T-cell (primary cell): ENCODE data around the gene ZNF14. TPM values are rescaled to one million over a fixed set of nuclear protein-coding genes. Genes with fewer than 3 reads are reported as not detected.

Experiments used
- ATAC-seq, 4 experiments: fragments of 200-7000 bp in 3 of 4; fragments of 150-1000 bp in 1 of 4; cut with Tn5 transposase; replicated peaks in 1 of 4; 1 replicate in 3 of 4; 2 replicates in 1 of 4; pipeline ENCODE4 v1.10.0; 2021; ENCODE audit warnings: moderate library complexity in 3 of 4, mild to moderate bottlenecking in 2 of 4, moderate number of reproducible peaks in 1 of 4
- CTCF ChIA-PET, 2 donors: fragments of 300-600 bp; sonication (Branson Sonifier 250); formaldehyde crosslinking; loops; one replicate each; lab custom pipeline; 2022; ENCODE audit warnings: antibody characterized with exemption in 2 of 2; lab: Charles Lee
- POLR2A ChIA-PET, 2 donors: fragments of 300-600 bp; sonication (Branson Sonifier 250); formaldehyde crosslinking; loops; one replicate each; lab custom pipeline; 2022; ENCODE audit warnings: antibody characterized with exemption in 2 of 2; lab: Charles Lee
- DNase-seq, 35 experiments: peaks; one replicate each; pipeline versions ENCODE4 v3.0.0 to v3.0.0-alpha.2; 2013 to 2023
- H3K27ac ChIP-seq: one replicate; pipeline ENCODE4 v1.5.1; 2013; ENCODE audit warnings: low read length
- H3K27me3 ChIP-seq, 2 experiments: replicated peaks in 1 of 2; 1 replicate in 1 of 2; 2 replicates in 1 of 2; pipeline versions ENCODE4 v1.6.1 to v1.7.0; 2013; ENCODE audit warnings: low read length in 1 of 2, mixed read lengths in 1 of 2; ENCODE audit not compliant: control insufficient read depth in 2 of 2, insufficient read depth in 2 of 2; ENCODE audit errors: extremely low read depth in 1 of 2
- H3K36me3 ChIP-seq, 2 donors: 1 replicate in 1 of 2; 2 replicates in 1 of 2; pipeline versions ENCODE4 v1.6.1 to v1.7.0; 2013; ENCODE audit warnings: low read length in 1 of 2; ENCODE audit not compliant: control insufficient read depth in 2 of 2, insufficient read depth in 1 of 2; ENCODE audit errors: extremely low read depth in 1 of 2
- H3K4me1 ChIP-seq, 2 experiments: 1 replicate in 1 of 2; 2 replicates in 1 of 2; pipeline versions ENCODE4 v1.6.1 to v1.7.0; 2013; ENCODE audit warnings: low read length in 2 of 2, mixed read lengths in 1 of 2; ENCODE audit not compliant: insufficient read depth in 2 of 2, control insufficient read depth in 1 of 2; ENCODE audit errors: extremely low read depth in 1 of 2
- H3K4me3 ChIP-seq, 2 donors: 1 replicate in 1 of 2; 2 replicates in 1 of 2; pipeline versions ENCODE4 v1.5.1 to v1.7.0; 2013; ENCODE audit warnings: mild to moderate bottlenecking in 2 of 2, low read length in 1 of 2, moderate library complexity in 1 of 2; ENCODE audit not compliant: control insufficient read depth in 1 of 2; ENCODE audit errors: extremely low read depth in 1 of 2
- H3K9me3 ChIP-seq: 2 replicates; pipeline ENCODE4 v1.7.0; 2013
- H3K27ac Mint-ChIP-seq, 2 donors: one replicate each; pipeline ENCODE4 v1.8.0; 2020 to 2021; ENCODE audit warnings: mild to moderate bottlenecking in 2 of 2, mixed read lengths in 2 of 2
- H3K27me3 Mint-ChIP-seq, 2 donors: one replicate each; pipeline ENCODE4 v1.8.0; 2021 to 2022; ENCODE audit warnings: mixed read lengths in 2 of 2
- H3K36me3 Mint-ChIP-seq: one replicate; pipeline ENCODE4 v1.8.0; 2021; ENCODE audit warnings: mixed read lengths
- H3K4me1 Mint-ChIP-seq, 3 donors: one replicate each; pipeline ENCODE4 v1.8.0; 2020 to 2022; ENCODE audit warnings: mixed read lengths in 3 of 3, mild to moderate bottlenecking in 1 of 3
- H3K4me3 Mint-ChIP-seq, 3 donors: one replicate each; pipeline ENCODE4 v1.8.0; 2020 to 2022; ENCODE audit warnings: mild to moderate bottlenecking in 3 of 3, mixed read lengths in 3 of 3, moderate library complexity in 3 of 3
- H3K9me3 Mint-ChIP-seq, 3 donors: one replicate each; pipeline ENCODE4 v1.8.0; 2020 to 2022; ENCODE audit warnings: mixed read lengths in 3 of 3
- WGBS: methylation state at CpG from one replicate; pipeline ENCODE4 v1.1.5; 2013; ENCODE audit warnings: missing lambda C conversion rate; ENCODE audit not compliant: insufficient coverage; 5-methylcytosine and 5-hydroxymethylcytosine counted together
- total RNA-seq, 35 experiments: library from RNA in 6 of 35; stranded (reverse) in 6 of 35; fragments of 120-200 nt in 1 of 35; gene quantifications; one replicate each; pipeline versions ENCODE4 v1.2.1 to v1.2.4 and lab custom pipeline; 2013 to 2026

ZNF14 gene
- total RNA-seq, 5 donors from 2014 or later (not counting 1 experiment from before 2014, with no cell fraction given) = 19.4 to 27.7 (median 21.7) TPM

GRCh38 chr19:19661675-19662251 lies 71.1 kb downstream of the ZNF14 start:
- no peaks in the 10 kb centered on the region for H3K9me3 ChIP-seq
- Mint-ChIP-seq H3K27ac (peak overlapping the region; percentile 89 to 94), H3K4me1 (peaks cover 23 to 39% (median 32%) of the 10 kb centered on the region in 3 donors), H3K9me3 (no peaks in the 10 kb centered on the region), H3K27me3 (no peaks in the 10 kb centered on the region), H3K36me3 (peaks cover 23% of the 10 kb centered on the region), H3K4me3 (peak overlapping the region; percentile 78 to 92 (median 88))
- H3K27ac ChIP-seq = peak overlapping the region; percentile 66
- ChIA-PET CTCF (no interaction called here), POLR2A (interaction anchor here in 1 of 2 donors (0.5 kb wide), 1 partner anchor 23 kb away, joined by 4 read pairs; no protein-coding TSS in a partner anchor)
- H3K4me1 ChIP-seq = peaks cover 14 to 49% of the 10 kb centered on the region in 2 experiments
- H3K27me3 ChIP-seq = no peaks in the 10 kb centered on the region
- DNase-seq (peak in 21 of 35 experiments; percentile 5 to 65 (median 28)), ATAC-seq (no peak)
- no peak overlapping the region for H3K4me3 ChIP-seq
- WGBS = 64% methylated on average over 6 of the region's 18 CpGs
- peaks cover 19 to 40% of the 10 kb centered on the region in 2 donors for H3K36me3 ChIP-seq

- Histone ChIP-seq H3K36me3 (peaks cover 19 to 45% of the 10 kb centered on the region in 2 donors), H3K4me3 (no peak overlapping the region), H3K4me1 (peaks cover 14 to 44% of the 10 kb centered on the region in 2 experiments), H3K27me3 (no peaks in the 10 kb centered on the region), H3K27ac (peak overlapping the region; percentile 66), H3K9me3 (no peaks in the 10 kb centered on the region)
- Mint-ChIP-seq H3K36me3 (peaks cover 29% of the 10 kb centered on the region), H3K4me3 (peak overlapping the region; percentile 78 to 92 (median 88)), H3K9me3 (no peaks in the 10 kb centered on the region), H3K4me1 (peaks cover 20 to 37% (median 30%) of the 10 kb centered on the region in 3 donors), H3K27me3 (no peaks in the 10 kb centered on the region), H3K27ac (peak overlapping the region; percentile 89 to 94)
- ATAC-seq (no peak), DNase-seq (no peak)
- WGBS = 80% methylated on average over 9 of the region's 10 CpGs
- ChIA-PET POLR2A (no interaction called here), CTCF (interaction anchor here in 1 of 2 donors (0.7 kb wide), 1 partner anchor 136 kb away, joined by 3 read pairs; no protein-coding TSS in a partner anchor)
Measured at GRCh38 chr19:19661141-19661674, 71.7 kb downstream of the ZNF14 start.

Other genes with a start within 250 kb of the ZNF14 start
- gene TSSK6, start 217.6 kb downstream of the ZNF14 start, total RNA-seq = 10 to 100 TPM in 3 of 5 donors, 1 to 10 TPM in 2; 3.9 to 13.0 (median 11.0) TPM
- 100 to 1,000 TPM; 188 to 235 (median 233) TPM for gene NDUFA13, start 216.9 kb downstream of the ZNF14 start, total RNA-seq
- gene YJEFN3, start 204.2 kb downstream of the ZNF14 start, total RNA-seq = 10 to 100 TPM in 3 of 5 donors, 1 to 10 TPM in 2; 5.4 to 14.2 (median 12.5) TPM
- gene CILP2, start 194.8 kb downstream of the ZNF14 start, total RNA-seq = 1 to 10 TPM in 1 of 5 donors, under 1 TPM in 4; 0.23 to 1.3 (median 0.41) TPM
- 10 to 100 TPM; 40.9 to 48.3 (median 42.7) TPM for gene PBX4, start 114.4 kb downstream of the ZNF14 start, total RNA-seq
- gene LPAR2, start 104.9 kb downstream of the ZNF14 start, total RNA-seq = 100 to 1,000 TPM in 1 of 5 donors, 10 to 100 TPM in 4; 78.3 to 106 (median 82.4) TPM
- 100 to 1,000 TPM in 4 of 5 donors, 10 to 100 TPM in 1; 99.5 to 148 (median 133) TPM for gene GMIP, start 89.5 kb downstream of the ZNF14 start, total RNA-seq
- gene ATP13A1, start 69.4 kb downstream of the ZNF14 start, total RNA-seq = 100 to 1,000 TPM in 3 of 5 donors, 10 to 100 TPM in 2; 80.4 to 170 (median 156) TPM
- gene ZNF101, start 64.3 kb downstream of the ZNF14 start, total RNA-seq = 100 to 1,000 TPM in 3 of 5 donors, 10 to 100 TPM in 2; 66.2 to 180 (median 164) TPM
- gene ZNF506, start 88.6 kb upstream of the ZNF14 start, total RNA-seq = 10 to 100 TPM; 35.3 to 65.6 (median 58.1) TPM
- gene ZNF253, start 132.8 kb upstream of the ZNF14 start, total RNA-seq = 10 to 100 TPM in 4 of 5 donors, 1 to 10 TPM in 1; 8.4 to 27.9 (median 21.8) TPM
- 1 to 10 TPM; 4.5 to 8.1 (median 6.7) TPM for gene ZNF93, start 167.8 kb upstream of the ZNF14 start, total RNA-seq